Heart left ventricle (tissue), 16 donors: ENCODE results near the gene AMN. TPM values are rescaled to one million over a fixed set of nuclear protein-coding genes. Genes with fewer than 3 reads are reported as not detected.

Experiments
- ATAC-seq, 4 donors: fragments of 200-7000 bp; cut with Tn5 transposase; one replicate each; pipeline ENCODE4 v1.9.1; 2020 to 2022; ENCODE audit warnings: moderate library complexity in 4 of 4, mild to moderate bottlenecking in 3 of 4, moderate number of reproducible peaks in 1 of 4
- DNase-seq, 5 donors: peaks; one replicate each; pipeline ENCODE4 v3.0.0-alpha.2; 2020
- H3K27ac ChIP-seq, 12 donors: fragments of 200-600 bp; sonication (generic) in 4 of 12; one replicate each; pipeline versions ENCODE4 v1.5.0 to v1.8.0; 2016 to 2022; ENCODE audit warnings: mild to moderate bottlenecking in 2 of 12
- H3K27me3 ChIP-seq, 9 donors: fragments of 200-600 bp; sonication (generic) in 2 of 9; one replicate each; pipeline versions ENCODE4 v1.5.1 to v1.8.0; 2016 to 2022; ENCODE audit warnings: mild to moderate bottlenecking in 3 of 9
- H3K36me3 ChIP-seq, 9 donors: fragments of 200-600 bp; sonication (generic) in 2 of 9; one replicate each; pipeline versions ENCODE4 v1.5.0 to v1.8.0; 2018 to 2022; ENCODE audit warnings: mild to moderate bottlenecking in 2 of 9
- H3K4me1 ChIP-seq, 12 donors: fragments of 200-600 bp; sonication (generic) in 4 of 12; one replicate each; pipeline versions ENCODE4 v1.5.0 to v1.8.0; 2016 to 2022; ENCODE audit warnings: mild to moderate bottlenecking in 3 of 12
- H3K4me3 ChIP-seq, 12 donors: fragments of 200-600 bp; sonication (generic) in 4 of 12; one replicate each; pipeline versions ENCODE4 v1.5.0 to v1.8.0; 2017 to 2022; ENCODE audit warnings: mild to moderate bottlenecking in 9 of 12, moderate library complexity in 4 of 12
- H3K9me3 ChIP-seq, 12 donors: fragments of 200-600 bp; sonication (generic) in 4 of 12; one replicate each; pipeline versions ENCODE4 v1.5.0 to v1.8.0; 2016 to 2022; ENCODE audit warnings: mild to moderate bottlenecking in 1 of 12
- POLR2A ChIP-seq, 2 donors: fragments of 450-650 bp; IDR thresholded peaks; one replicate each; pipeline ENCODE4 v1.6.1; 2017; ENCODE audit warnings: antibody characterized with exemption in 2 of 2, mild to moderate bottlenecking in 2 of 2, moderate library complexity in 2 of 2
- WGBS, 4 donors: extraction: QIAGEN DNeasy Blood & Tissue Kit in 2 of 4; methylation state at CpG; one replicate each; pipeline versions ENCODE4 v1.1.5 to v1.1.7; 2013 to 2018; 5-methylcytosine and 5-hydroxymethylcytosine counted together
- intact Hi-C, 10 donors: fragments of 100-400 bp; cut with DNase I; formaldehyde crosslinking; loops; one replicate each; pipeline versions ENCODE4 v1.11.1 to v1.14.2; 2022
- polyA plus RNA-seq, 2 donors: library from polyadenylated mRNA; stranded (reverse); fragments of 200-250 nt; gene quantifications; one replicate each; pipeline ENCODE4 v1.2.3, GENCODE V29; 2013
- total RNA-seq, 9 donors: library from RNA; depleted of rRNA in 2 of 9; stranded (reverse); fragments of >200 nt in 2 of 9; fragmentation: NEBNext Ultra II Directional in 3 of 9; extraction: Animal tissue kit (Norgen Biotek cat#: 25700) in 3 of 9; gene quantifications; one replicate each; pipeline versions ENCODE4 v1.1.0 to v1.2.4, GENCODE V29; 2016 to 2023
- TF ChIP-seq, protein P1 (sequence below), 12 donors: fragments of 200-600 bp; sonication (generic) in 4 of 12; IDR thresholded peaks; one replicate each; pipeline versions ENCODE4 v1.5.0 to v1.8.0; 2018 to 2022; ENCODE audit warnings: antibody characterized with exemption in 12 of 12, mild to moderate bottlenecking in 5 of 12
- donor health status: ischemic (EF 13 %, LVEDD 7.1; RV severe dilation, severe dysfunction).
- donor health status: healthy with polysubstance abuse.
- donor health status: DM: no; HTN: yes; CAD: no.
- donor health status: DM: no; HTN: no; CAD: no.
- donor health status: ischemic (EF 25% LVEDD 6.9; RV normal size, moderate dysfunction).
- donor health status: ischemic (EF 25% LVEDD 5.7; RV mildly dilated, moderate dysfunction).
- donor health status: healthy.
- donor health status: DM: yes; HTN: yes; CAD: no.
- donor health status: ischemic (EF 35%, LVEDD 5.7; RV mildly dilated, moderate dysfunction).
- donor health status: nonischemic (EF 11% LVEDD 7.7; RV severe dilation, severe dysfunction).
- donor health status: DM: yes; HTN: yes; CAD: no.
- donor health status: PGD.
- donor health status: ischemic (EF 29% LVEDD 5.4; RV normal size, mild dysfunction).
- donor health status: nonischemic (EF 23%, LVEDD 6.1; RV moderate dilation, normal function).

AMN gene
- total and polyA plus RNA-seq, 11 donors, result 0.11 to 0.36 (median 0.21) TPM; not detected in 8

GRCh38 chr14:102906616-102907302 is 15.7 kb upstream of the AMN start:
- no peaks in the 10 kb centered on the region for H3K9me3 ChIP-seq
- DNase-seq (no peak), ATAC-seq (no peak)
- no peak overlapping the region for H3K4me3 ChIP-seq
- TF ChIP-seq, protein P1, sequence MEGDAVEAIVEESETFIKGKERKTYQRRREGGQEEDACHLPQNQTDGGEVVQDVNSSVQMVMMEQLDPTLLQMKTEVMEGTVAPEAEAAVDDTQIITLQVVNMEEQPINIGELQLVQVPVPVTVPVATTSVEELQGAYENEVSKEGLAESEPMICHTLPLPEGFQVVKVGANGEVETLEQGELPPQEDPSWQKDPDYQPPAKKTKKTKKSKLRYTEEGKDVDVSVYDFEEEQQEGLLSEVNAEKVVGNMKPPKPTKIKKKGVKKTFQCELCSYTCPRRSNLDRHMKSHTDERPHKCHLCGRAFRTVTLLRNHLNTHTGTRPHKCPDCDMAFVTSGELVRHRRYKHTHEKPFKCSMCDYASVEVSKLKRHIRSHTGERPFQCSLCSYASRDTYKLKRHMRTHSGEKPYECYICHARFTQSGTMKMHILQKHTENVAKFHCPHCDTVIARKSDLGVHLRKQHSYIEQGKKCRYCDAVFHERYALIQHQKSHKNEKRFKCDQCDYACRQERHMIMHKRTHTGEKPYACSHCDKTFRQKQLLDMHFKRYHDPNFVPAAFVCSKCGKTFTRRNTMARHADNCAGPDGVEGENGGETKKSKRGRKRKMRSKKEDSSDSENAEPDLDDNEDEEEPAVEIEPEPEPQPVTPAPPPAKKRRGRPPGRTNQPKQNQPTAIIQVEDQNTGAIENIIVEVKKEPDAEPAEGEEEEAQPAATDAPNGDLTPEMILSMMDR (IDR thresholded peaks at IDR 0.05), result no peak
- no peak for TF ChIP-seq POLR2A (IDR thresholded peaks at IDR 0.05)
- peaks cover 0 to 3% (median 0%) of the 10 kb centered on the region in 12 donors for H3K4me1 ChIP-seq
- peaks cover 0 to 51% (median 19%) of the 10 kb centered on the region in 9 donors for H3K36me3 ChIP-seq
- intact Hi-C loops, result loop anchor here in 1 of 10 donors (5.0 kb wide), 1 partner anchor 129 kb away; the partner anchor contains the start of gene TRAF3
- no peak overlapping the region for H3K27ac ChIP-seq
- H3K27me3 ChIP-seq, result no peaks in the 10 kb centered on the region
- 97 to 98% (median 98%) methylated on average over 25 to 30 of the region's 30 CpGs for WGBS, 4 donors

DNA sequence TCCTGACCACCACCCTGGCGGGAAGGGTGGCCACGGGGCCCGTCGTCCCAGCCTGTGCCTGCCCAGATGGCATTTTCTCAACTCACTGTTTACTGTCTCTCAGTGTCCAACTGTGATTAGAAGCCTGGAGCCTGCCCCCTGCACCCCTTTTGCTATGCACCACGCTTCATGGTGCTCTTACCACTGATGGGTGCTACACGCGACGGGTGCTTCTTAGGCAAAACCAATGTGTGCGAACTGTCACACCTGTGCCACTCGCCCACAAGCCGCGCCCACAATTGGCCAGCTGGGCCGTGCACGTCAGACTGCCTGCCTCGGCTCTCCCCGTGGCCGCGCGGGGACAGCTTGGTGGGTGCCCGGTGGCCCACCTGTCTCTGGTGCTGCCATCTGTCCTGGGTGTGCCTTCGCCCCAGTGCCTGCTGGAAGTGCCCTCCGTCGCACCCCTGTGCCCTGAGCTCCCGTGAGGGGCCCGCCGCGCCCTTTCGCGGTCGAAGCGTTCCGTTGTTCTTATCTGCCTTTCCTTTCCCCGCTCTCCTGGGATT is 15.1 kb upstream of the AMN start:
- Histone ChIP-seq H3K36me3 (peaks cover 0 to 48% (median 19%) of the 10 kb centered on the region in 9 donors), H3K27ac (no peak overlapping the region), H3K4me1 (no peaks in the 10 kb centered on the region), H3K4me3 (no peak overlapping the region), H3K9me3 (no peaks in the 10 kb centered on the region), H3K27me3 (no peaks in the 10 kb centered on the region)
- peak in 1 of 5 donors; percentile 60 for DNase-seq
- no peak for ATAC-seq
- TF ChIP-seq POLR2A (IDR thresholded peaks at IDR 0.05), result no peak
- TF ChIP-seq, protein P1 (IDR thresholded peaks at IDR 0.05), result no peak
- WGBS, 4 donors, result 93 to 97% (median 96%) methylated on average over 33 of the region's 33 CpGs
- intact Hi-C loops, result loop anchor here in 1 of 10 donors (5.0 kb wide), 1 partner anchor 130 kb away; the partner anchor contains the start of gene TRAF3

GRCh38 chr14:102907980-102908730 is 14.3 kb upstream of the AMN start:
- TF ChIP-seq, protein P1 (IDR thresholded peaks at IDR 0.05), result no peak
- no peak for TF ChIP-seq POLR2A (IDR thresholded peaks at IDR 0.05)
- ATAC-seq (no peak), DNase-seq (peak in 1 of 5 donors; percentile 16)
- H3K27me3 ChIP-seq, result no peaks in the 10 kb centered on the region
- no peaks in the 10 kb centered on the region for H3K9me3 ChIP-seq
- no peak overlapping the region for H3K4me3 ChIP-seq
- no peak overlapping the region for H3K27ac ChIP-seq
- intact Hi-C loops, result loop anchor here in 1 of 10 donors (5.0 kb wide), 1 partner anchor 131 kb away; the partner anchor contains the start of gene TRAF3
- peaks cover 0 to 40% (median 19%) of the 10 kb centered on the region in 9 donors for H3K36me3 ChIP-seq
- H3K4me1 ChIP-seq, result no peaks in the 10 kb centered on the region
- WGBS, 4 donors, result 94 to 96% (median 96%) methylated on average over 19 to 23 of the region's 23 CpGs
